Measurements from ENCODE around the gene OR2A2. TPM values are rescaled to one million over a fixed set of nuclear protein-coding genes. Genes with fewer than 3 reads are reported as not detected.

Gene OR2A2
- total and polyA plus RNA-seq, 2 donors (not counting 3 experiments of a cell fraction or from before 2014, with no cell fraction given) = not detected

- Histone ChIP-seq H3K27me3 (ENCODE audit: control insufficient read depth in 2 of 2, insufficient read depth in 2 of 2, low read length in 2 of 2) (peaks cover 0 to 2% of the 10 kb centered on the region in 2 experiments), H3K79me2 (ENCODE audit: control insufficient read depth, insufficient read depth, low read length) (no peaks in the 10 kb centered on the region), H3K36me3 (ENCODE audit: control insufficient read depth in 2 of 2, extremely low read depth in 1 of 2, insufficient read depth in 2 of 2, low read length in 2 of 2) (no peaks in the 10 kb centered on the region), H4K20me1 (replicated peaks; ENCODE audit: control insufficient read depth, extremely low read depth, insufficient read depth, low read length) (no peaks in the 10 kb centered on the region), H3K27ac (ENCODE audit: insufficient read depth, low read depth, low read length) (no peak overlapping the region), H3K9me3 (replicated peaks; ENCODE audit: control insufficient read depth, insufficient read depth, low read length) (no peaks in the 10 kb centered on the region), H3K4me3 (replicated peaks in 1 of 3; ENCODE audit: insufficient read depth in 1 of 3, low read depth in 1 of 3, low read length in 3 of 3) (no peak overlapping the region), H3K9ac (replicated peaks; ENCODE audit: extremely low read depth, insufficient read depth, low read length) (no peak overlapping the region), H2AFZ (ENCODE audit: low read depth, low read length) (no peak overlapping the region), H3K9me1 (replicated peaks; ENCODE audit: control insufficient read depth, extremely low read depth, insufficient read depth, low read length) (no peaks in the 10 kb centered on the region), H3K4me2 (ENCODE audit: insufficient read depth, low read length) (no peak overlapping the region), H3K4me1 (ENCODE audit: control insufficient read depth, extremely low read depth, insufficient read depth, low read length) (no peaks in the 10 kb centered on the region)
- BruUV-seq (replicated peaks) = no TSS peak
- CTCF ChIA-PET = interaction anchor here (2.4 kb wide), 1 partner anchor 15 kb away, joined by 18 read pairs; no protein-coding TSS in a partner anchor
- POLR2A ChIA-PET = no interaction called here
- dilution Hi-C loops (cut with MboI; ENCODE audit: extremely low pct_ligation_motif_present, low sequenced_read_pairs) (no loop called here), intact Hi-C loops (cut with micrococcal nuclease) (no loop called here)
- DNase-seq (ENCODE audit: low read depth, low spot score) (no peak), FAIRE-seq (no peak)
- TF ChIP-seq EZH2 (IDR thresholded peaks at IDR 0.05; ENCODE audit: borderline replicate concordance, low read depth, low read length, severe bottlenecking) (no peak), GATA2 (IDR thresholded peaks at IDR 0.05; ENCODE audit: insufficient read depth, insufficient read length, low read depth, low read length) (no peak), MYC (IDR thresholded peaks at IDR 0.05; ENCODE audit: low read depth, low read length) (no peak), MAX (IDR thresholded peaks at IDR 0.05; ENCODE audit: insufficient read depth, insufficient read length) (no peak), CTCF (IDR thresholded peaks at IDR 0.05; ENCODE audit: extremely low read depth in 1 of 2, insufficient read depth in 1 of 2, low read depth in 1 of 2, low read length in 2 of 2) (no peak), FOS (IDR thresholded peaks at IDR 0.05; ENCODE audit: borderline replicate concordance, insufficient read depth, low read length) (no peak), JUN (IDR thresholded peaks at IDR 0.05; ENCODE audit: borderline replicate concordance, insufficient read depth, insufficient read length, low read depth) (no peak), POLR2AphosphoS5 (IDR thresholded peaks at IDR 0.05; ENCODE audit: insufficient read depth, low read depth, low read length) (no peak), POLR2A (IDR thresholded peaks at IDR 0.05; ENCODE audit: low read depth, low read length) (no peak)
Observed at GRCh38 chr7:144113651-144114050, 4.3 kb downstream of the OR2A2 start.

Measured in endothelial cell of umbilical vein (primary cell).